Measurements from ENCODE around the gene PPP1R15B.

DNA sequence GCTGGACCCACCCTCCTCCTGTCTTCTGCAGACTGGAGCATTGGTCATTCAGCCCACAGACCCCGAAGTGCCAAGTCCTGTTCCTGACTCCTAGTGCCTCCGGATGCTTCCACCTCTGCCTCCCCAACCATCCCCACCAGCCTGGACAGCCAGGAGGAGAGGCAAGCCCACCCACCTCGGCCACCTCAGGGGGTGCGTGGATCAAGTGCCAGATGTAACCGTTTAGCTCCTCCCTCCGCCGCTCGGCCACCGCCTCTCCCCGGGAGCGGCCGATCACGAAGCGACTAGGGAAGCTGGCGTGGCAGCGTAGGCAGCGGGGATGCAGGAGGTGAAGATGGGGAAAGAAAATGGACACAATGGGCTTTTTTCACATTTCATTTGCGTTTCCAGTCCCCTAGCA, 18.1 kb upstream of the PPP1R15B start:
- TF ChIP-seq, protein P1, sequence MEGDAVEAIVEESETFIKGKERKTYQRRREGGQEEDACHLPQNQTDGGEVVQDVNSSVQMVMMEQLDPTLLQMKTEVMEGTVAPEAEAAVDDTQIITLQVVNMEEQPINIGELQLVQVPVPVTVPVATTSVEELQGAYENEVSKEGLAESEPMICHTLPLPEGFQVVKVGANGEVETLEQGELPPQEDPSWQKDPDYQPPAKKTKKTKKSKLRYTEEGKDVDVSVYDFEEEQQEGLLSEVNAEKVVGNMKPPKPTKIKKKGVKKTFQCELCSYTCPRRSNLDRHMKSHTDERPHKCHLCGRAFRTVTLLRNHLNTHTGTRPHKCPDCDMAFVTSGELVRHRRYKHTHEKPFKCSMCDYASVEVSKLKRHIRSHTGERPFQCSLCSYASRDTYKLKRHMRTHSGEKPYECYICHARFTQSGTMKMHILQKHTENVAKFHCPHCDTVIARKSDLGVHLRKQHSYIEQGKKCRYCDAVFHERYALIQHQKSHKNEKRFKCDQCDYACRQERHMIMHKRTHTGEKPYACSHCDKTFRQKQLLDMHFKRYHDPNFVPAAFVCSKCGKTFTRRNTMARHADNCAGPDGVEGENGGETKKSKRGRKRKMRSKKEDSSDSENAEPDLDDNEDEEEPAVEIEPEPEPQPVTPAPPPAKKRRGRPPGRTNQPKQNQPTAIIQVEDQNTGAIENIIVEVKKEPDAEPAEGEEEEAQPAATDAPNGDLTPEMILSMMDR (IDR thresholded peaks at IDR 0.05) = no peak
- TF ChIP-seq POLR2A (IDR thresholded peaks at IDR 0.05) = no peak
